HUES6 (cell line): Measurements from ENCODE around the gene SLC7A6OS.

Experiments
- H3K27ac ChIP-seq: 2 replicates; pipeline ENCODE4 v1.7.0; 2013; ENCODE audit warnings: low read depth, mild to moderate bottlenecking, low read length, inconsistent platforms
- H3K27me3 ChIP-seq: 2 replicates; pipeline ENCODE4 v1.6.1; 2013; ENCODE audit warnings: low read length; ENCODE audit not compliant: control insufficient read depth, insufficient read depth
- H3K36me3 ChIP-seq: 2 replicates; pipeline ENCODE4 v1.6.1; 2013; ENCODE audit warnings: low read length; ENCODE audit not compliant: control insufficient read depth, insufficient read depth
- H3K4me1 ChIP-seq: 2 replicates; pipeline ENCODE4 v1.6.1; 2013; ENCODE audit warnings: low read length; ENCODE audit not compliant: control insufficient read depth, insufficient read depth
- H3K4me3 ChIP-seq: 2 replicates; pipeline ENCODE4 v1.5.1; 2013; ENCODE audit warnings: low read depth, low read length
- H3K9ac ChIP-seq: one replicate; pipeline ENCODE4 v1.6.1; 2013; ENCODE audit warnings: mild to moderate bottlenecking, low read length
- H3K9me3 ChIP-seq: 2 replicates; pipeline ENCODE4 v1.6.1; 2013; ENCODE audit warnings: low read depth, low read length; ENCODE audit not compliant: control insufficient read depth, insufficient read depth

The SLC7A6OS gene

GRCh38 chr16:68351991-68352431, 41.3 kb upstream of the SLC7A6OS start:
- Histone ChIP-seq H3K4me3 (no peak overlapping the region), H3K9me3 (no peaks in the 10 kb centered on the region), H3K9ac (no peak overlapping the region), H3K27me3 (no peaks in the 10 kb centered on the region), H3K4me1 (no peaks in the 10 kb centered on the region), H3K36me3 (peaks cover 96% of the 10 kb centered on the region), H3K27ac (no peak overlapping the region)

- no peaks in the 10 kb centered on the region for H3K9me3 ChIP-seq
- H3K4me3 ChIP-seq = no peak overlapping the region
- H3K4me1 ChIP-seq = no peaks in the 10 kb centered on the region
- H3K36me3 ChIP-seq = peaks cover 96% of the 10 kb centered on the region
- no peak overlapping the region for H3K9ac ChIP-seq
- H3K27ac ChIP-seq = no peak overlapping the region
- no peaks in the 10 kb centered on the region for H3K27me3 ChIP-seq
Observed at GRCh38 chr16:68351463-68351862, 40.7 kb upstream of the SLC7A6OS start.

- no peak overlapping the region for H3K9ac ChIP-seq
- H3K4me1 ChIP-seq = no peaks in the 10 kb centered on the region
- no peaks in the 10 kb centered on the region for H3K27me3 ChIP-seq
- H3K4me3 ChIP-seq = no peak overlapping the region
- no peaks in the 10 kb centered on the region for H3K9me3 ChIP-seq
- no peak overlapping the region for H3K27ac ChIP-seq
- peaks cover 98% of the 10 kb centered on the region for H3K36me3 ChIP-seq
Observed at GRCh38 chr16:68350813-68351350, 40.1 kb upstream of the SLC7A6OS start.

GRCh38 chr16:68349838-68350410, 39.2 kb upstream of the SLC7A6OS start:
- Histone ChIP-seq H3K4me1 (no peaks in the 10 kb centered on the region), H3K27me3 (no peaks in the 10 kb centered on the region), H3K9ac (no peak overlapping the region), H3K27ac (no peak overlapping the region), H3K4me3 (no peak overlapping the region), H3K36me3 (peaks cover 98% of the 10 kb centered on the region), H3K9me3 (no peaks in the 10 kb centered on the region)

- Histone ChIP-seq H3K9ac (no peak overlapping the region), H3K9me3 (no peaks in the 10 kb centered on the region), H3K27ac (no peak overlapping the region), H3K4me1 (no peaks in the 10 kb centered on the region), H3K27me3 (no peaks in the 10 kb centered on the region), H3K4me3 (no peak overlapping the region), H3K36me3 (peaks cover 91% of the 10 kb centered on the region)
Observed at GRCh38 chr16:68348639-68349445, 38.1 kb upstream of the SLC7A6OS start.

GRCh38 chr16:68347605-68348004, 36.9 kb upstream of the SLC7A6OS start:
- H3K9me3 ChIP-seq = no peaks in the 10 kb centered on the region
- H3K4me3 ChIP-seq = no peak overlapping the region
- H3K36me3 ChIP-seq = peaks cover 85% of the 10 kb centered on the region
- no peak overlapping the region for H3K27ac ChIP-seq
- peaks cover under 1% of the 10 kb centered on the region; the same call in 1 of the 2 replicates for H3K4me1 ChIP-seq
- H3K9ac ChIP-seq = no peak overlapping the region
- no peaks in the 10 kb centered on the region for H3K27me3 ChIP-seq

GRCh38 chr16:68346892-68347480, 36.2 kb upstream of the SLC7A6OS start:
- no peaks in the 10 kb centered on the region for H3K27me3 ChIP-seq
- H3K9me3 ChIP-seq = no peaks in the 10 kb centered on the region
- H3K4me3 ChIP-seq = no peak overlapping the region
- no peak overlapping the region for H3K9ac ChIP-seq
- H3K4me1 ChIP-seq = peaks cover 4% of the 10 kb centered on the region; the same call in 1 of the 2 replicates
- peaks cover 85% of the 10 kb centered on the region for H3K36me3 ChIP-seq
- H3K27ac ChIP-seq = no peak overlapping the region

GRCh38 chr16:68345958-68346635, 35.4 kb upstream of the SLC7A6OS start:
- H3K27ac ChIP-seq = no peak overlapping the region
- peaks cover 83% of the 10 kb centered on the region for H3K36me3 ChIP-seq
- no peak overlapping the region for H3K9ac ChIP-seq
- H3K4me1 ChIP-seq = peaks cover 4% of the 10 kb centered on the region; the same call in 1 of the 2 replicates
- H3K9me3 ChIP-seq = no peaks in the 10 kb centered on the region
- no peak overlapping the region for H3K4me3 ChIP-seq
- no peaks in the 10 kb centered on the region for H3K27me3 ChIP-seq

- Histone ChIP-seq H3K36me3 (peaks cover 83% of the 10 kb centered on the region), H3K9me3 (no peaks in the 10 kb centered on the region), H3K9ac (no peak overlapping the region), H3K27ac (no peak overlapping the region), H3K4me3 (no peak overlapping the region), H3K27me3 (no peaks in the 10 kb centered on the region), H3K4me1 (peaks cover 4% of the 10 kb centered on the region; the same call in 1 of the 2 replicates)
Observed at GRCh38 chr16:68345351-68345810, 34.6 kb upstream of the SLC7A6OS start.

- Histone ChIP-seq H3K4me3 (no peak overlapping the region), H3K27ac (no peak overlapping the region), H3K9ac (no peak overlapping the region), H3K4me1 (peaks cover 4% of the 10 kb centered on the region; the same call in 1 of the 2 replicates), H3K36me3 (peaks cover 83% of the 10 kb centered on the region), H3K9me3 (no peaks in the 10 kb centered on the region), H3K27me3 (no peaks in the 10 kb centered on the region)
Observed at GRCh38 chr16:68344252-68344651, 33.5 kb upstream of the SLC7A6OS start.
